Keratinocyte (primary cell): ENCODE results near the gene ZC3H12C. TPM values are rescaled to one million over a fixed set of nuclear protein-coding genes. Genes with fewer than 3 reads are reported as not detected.

Source experiments
- DNase-seq: peaks from one replicate; pipeline ENCODE4 v3.0.0-alpha.2; 2011; ENCODE audit warnings: low read depth, missing footprints, low spot score
- FAIRE-seq: peaks from 2 replicates; lab custom pipeline; 2011; peaks lifted over from hg19 to GRCh38; lab: Jason Lieb, UNC
- H2AFZ ChIP-seq: 2 replicates; pipeline ENCODE4 v1.6.0; 2012; ENCODE audit warnings: low read length, control low read depth, inconsistent platforms; ENCODE audit not compliant: control insufficient read depth
- H3K27ac ChIP-seq: 2 replicates; pipeline ENCODE4 v1.5.1; 2011; ENCODE audit warnings: low read length; ENCODE audit not compliant: control insufficient read depth, insufficient read depth
- H3K27me3 ChIP-seq: 3 replicates; pipeline ENCODE4 v1.6.0; 2011; ENCODE audit warnings: low read length; ENCODE audit not compliant: control insufficient read depth, insufficient read depth; ENCODE audit errors: extremely low read depth
- H3K36me3 ChIP-seq, 2 experiments: 2 replicates in 1 of 2; 3 replicates in 1 of 2; pipeline ENCODE4 v1.5.1; 2011; ENCODE audit warnings: low read length in 2 of 2, mild to moderate bottlenecking in 1 of 2; ENCODE audit not compliant: control insufficient read depth in 2 of 2, insufficient read depth in 2 of 2; ENCODE audit errors: extremely low read depth in 1 of 2
- H3K4me1 ChIP-seq: 3 replicates; pipeline ENCODE4 v1.5.1; 2011; ENCODE audit warnings: low read length; ENCODE audit not compliant: control insufficient read depth, insufficient read depth; ENCODE audit errors: extremely low read depth
- H3K4me2 ChIP-seq: 3 replicates; pipeline ENCODE4 v1.6.0; 2011; ENCODE audit warnings: low read depth, low read length; ENCODE audit not compliant: control insufficient read depth, insufficient read depth; ENCODE audit errors: extremely low read depth
- H3K4me3 ChIP-seq, 3 experiments: fragments of 200-600 bp in 1 of 3; sonication (generic) in 1 of 3; 2 replicates in 2 of 3; 3 replicates in 1 of 3; pipeline ENCODE4 v1.5.1; 2011 to 2016; ENCODE audit warnings: low read length in 3 of 3, mild to moderate bottlenecking in 3 of 3, control low read depth in 2 of 3, inconsistent platforms in 1 of 3, low read depth in 1 of 3, mixed read lengths in 1 of 3, mixed run types in 1 of 3, moderate library complexity in 1 of 3; ENCODE audit not compliant: control insufficient read depth in 2 of 3, insufficient read depth in 2 of 3; ENCODE audit errors: extremely low read depth in 1 of 3
- H3K79me2 ChIP-seq: 2 replicates; pipeline ENCODE4 v1.6.0; 2012; ENCODE audit warnings: low read length; ENCODE audit not compliant: control insufficient read depth, insufficient read depth
- H3K9ac ChIP-seq: 3 replicates; pipeline ENCODE4 v1.6.0; 2011; ENCODE audit warnings: low read length; ENCODE audit not compliant: control insufficient read depth, insufficient read depth; ENCODE audit errors: extremely low read depth
- H3K9me1 ChIP-seq: 3 replicates; pipeline ENCODE4 v1.6.0; 2011; ENCODE audit warnings: low read length; ENCODE audit not compliant: control insufficient read depth, insufficient read depth; ENCODE audit errors: extremely low read depth
- H3K9me3 ChIP-seq: 2 replicates; pipeline ENCODE4 v1.5.1; 2012; ENCODE audit warnings: low read depth, low read length; ENCODE audit not compliant: control insufficient read depth
- H4K20me1 ChIP-seq: 3 replicates; pipeline ENCODE4 v1.6.0; 2011; ENCODE audit warnings: low read length; ENCODE audit not compliant: control insufficient read depth, insufficient read depth; ENCODE audit errors: extremely low read depth
- EZH2 ChIP-seq: IDR thresholded peaks from one replicate; pipeline ENCODE4 v1.6.1; 2012; ENCODE audit warnings: inconsistent platforms, mild to moderate bottlenecking, low read length, moderate library complexity
- dilution Hi-C: fragments of 300-500 bp; cut with MboI; formaldehyde crosslinking; loops from one replicate; pipeline ENCODE4 v1.7.0; 2020; ENCODE audit warnings: low sequenced_read_pairs; ENCODE audit not compliant: extremely low pct_ligation_motif_present
- polyA plus RNA-seq, 5 experiments: library from polyadenylated mRNA; depleted of rRNA in 3 of 5; stranded (reverse) in 3 of 5; stranded (forward) in 1 of 5; unstranded in 1 of 5; fragments of >200 nt; gene quantifications; 1 replicate in 1 of 5; 2 replicates in 3 of 5; 3 replicates in 1 of 5; pipeline versions ENCODE4 v1.2.1 to v1.2.3, GENCODE V29; 2011 to 2012; ENCODE audit warnings: missing spikeins in 2 of 5, low read depth in 1 of 5, low replicate concordance in 1 of 5
- TF ChIP-seq, protein P1 (sequence below), 3 experiments: IDR thresholded peaks in 1 of 3; conservative IDR thresholded peaks in 1 of 3; optimal IDR thresholded peaks in 1 of 3; 2 replicates in 2 of 3; 3 replicates in 1 of 3; pipeline versions ENCODE3 to v1.5.1; 2011; ENCODE audit warnings: low read length in 3 of 3, mild to moderate bottlenecking in 3 of 3, moderate library complexity in 2 of 3, control low read depth in 1 of 3, inconsistent platforms in 1 of 3; ENCODE audit not compliant: insufficient read depth in 2 of 3; ENCODE audit errors: extremely low read depth in 1 of 3

Gene ZC3H12C
- polyA plus RNA-seq, 1 donor (not counting 4 experiments of a cell fraction or from before 2014, with no cell fraction given), result 13.9 TPM

DNA sequence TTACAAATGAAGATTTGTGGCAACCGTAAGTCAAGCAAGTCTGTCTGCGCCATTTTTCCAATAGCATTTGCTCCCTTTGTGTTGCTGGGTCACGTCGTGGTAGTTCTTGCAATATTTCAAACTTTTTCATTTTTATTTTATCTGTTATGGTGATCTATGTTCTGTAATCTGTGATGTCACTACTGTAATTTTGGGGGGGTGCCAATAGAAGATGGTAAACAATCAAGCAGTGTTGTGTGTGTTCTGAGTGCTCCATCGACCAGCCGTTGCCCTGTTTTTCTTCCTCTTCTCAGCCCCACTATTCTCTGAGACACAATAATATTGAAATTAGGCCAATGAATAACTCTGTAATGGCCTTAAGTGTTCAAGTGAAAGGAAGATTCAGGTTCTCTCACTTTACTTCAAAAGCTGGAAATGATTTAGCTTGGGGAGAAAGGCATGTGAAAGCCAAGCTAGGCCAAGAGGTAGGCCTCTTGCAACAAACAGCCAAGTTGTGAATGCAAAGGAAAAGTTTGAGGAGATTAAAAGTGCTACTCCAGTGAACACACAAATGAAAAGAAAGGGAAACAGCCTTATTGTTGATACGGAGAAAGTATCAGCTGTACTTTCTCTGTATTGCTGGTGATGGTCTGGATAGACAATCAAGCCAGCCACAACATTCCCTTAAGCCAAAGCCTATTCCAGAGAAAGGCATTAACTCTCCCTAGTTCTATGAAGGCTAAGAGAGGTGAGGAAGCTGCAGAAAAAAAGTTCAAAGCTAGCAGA is 7.5 kb downstream of the ZC3H12C start:
- no peak for DNase-seq
- dilution Hi-C loops, result no loop called here
- TF ChIP-seq, protein P1, sequence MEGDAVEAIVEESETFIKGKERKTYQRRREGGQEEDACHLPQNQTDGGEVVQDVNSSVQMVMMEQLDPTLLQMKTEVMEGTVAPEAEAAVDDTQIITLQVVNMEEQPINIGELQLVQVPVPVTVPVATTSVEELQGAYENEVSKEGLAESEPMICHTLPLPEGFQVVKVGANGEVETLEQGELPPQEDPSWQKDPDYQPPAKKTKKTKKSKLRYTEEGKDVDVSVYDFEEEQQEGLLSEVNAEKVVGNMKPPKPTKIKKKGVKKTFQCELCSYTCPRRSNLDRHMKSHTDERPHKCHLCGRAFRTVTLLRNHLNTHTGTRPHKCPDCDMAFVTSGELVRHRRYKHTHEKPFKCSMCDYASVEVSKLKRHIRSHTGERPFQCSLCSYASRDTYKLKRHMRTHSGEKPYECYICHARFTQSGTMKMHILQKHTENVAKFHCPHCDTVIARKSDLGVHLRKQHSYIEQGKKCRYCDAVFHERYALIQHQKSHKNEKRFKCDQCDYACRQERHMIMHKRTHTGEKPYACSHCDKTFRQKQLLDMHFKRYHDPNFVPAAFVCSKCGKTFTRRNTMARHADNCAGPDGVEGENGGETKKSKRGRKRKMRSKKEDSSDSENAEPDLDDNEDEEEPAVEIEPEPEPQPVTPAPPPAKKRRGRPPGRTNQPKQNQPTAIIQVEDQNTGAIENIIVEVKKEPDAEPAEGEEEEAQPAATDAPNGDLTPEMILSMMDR (optimal IDR thresholded peaks at IDR 0.05 in 1 of 3, IDR thresholded peaks at IDR 0.05 in 1 of 3, conservative IDR thresholded peaks at IDR 0.05 in 1 of 3; ENCODE audit: extremely low read depth in 1 of 3, insufficient read depth in 2 of 3, low read length in 3 of 3), result no peak
- TF ChIP-seq EZH2, result no peak
- Histone ChIP-seq H4K20me1 (no peaks in the 10 kb centered on the region), H3K4me3 (no peak overlapping the region), H3K27me3 (no peaks in the 10 kb centered on the region), H3K79me2 (peaks cover 77% of the 10 kb centered on the region), H3K9ac (no peak overlapping the region), H2AFZ (no peak overlapping the region), H3K4me2 (no peak overlapping the region), H3K4me1 (peaks cover 15% of the 10 kb centered on the region), H3K27ac (no peak overlapping the region), H3K9me3 (no peaks in the 10 kb centered on the region), H3K36me3 (peaks cover 0 to 3% of the 10 kb centered on the region in 2 experiments), H3K9me1 (no peaks in the 10 kb centered on the region)
- no peak for FAIRE-seq

DNA sequence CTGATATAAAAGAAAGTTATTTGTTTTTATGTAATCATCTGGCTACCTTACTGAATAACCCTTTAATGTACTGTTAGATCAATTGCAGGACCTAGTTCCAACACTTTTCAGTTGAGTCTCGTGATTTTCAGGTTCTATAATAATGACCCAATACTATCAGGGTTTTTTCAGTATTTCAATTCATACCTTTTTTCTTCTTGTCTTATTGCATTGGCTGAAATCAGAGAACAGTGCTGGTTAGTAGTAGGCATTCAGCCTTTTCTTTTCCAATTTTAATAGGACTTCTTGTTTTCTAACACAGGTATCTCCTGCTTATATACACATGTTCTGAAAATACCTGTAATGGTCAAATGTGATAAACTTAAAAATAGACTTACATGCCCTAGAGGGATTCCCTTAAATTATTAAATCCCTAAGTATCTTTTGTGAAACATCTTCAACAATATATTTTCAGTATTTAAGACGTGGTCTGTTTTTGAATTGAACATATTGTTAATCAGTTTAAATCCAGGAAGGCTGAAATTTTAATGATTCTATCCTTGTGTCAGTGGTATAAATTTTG is 13.6 kb downstream of the ZC3H12C start:
- no peak overlapping the region for H3K4me3 ChIP-seq
- no peak for FAIRE-seq
- H2AFZ ChIP-seq, result no peak overlapping the region
- no peaks in the 10 kb centered on the region for H3K4me1 ChIP-seq
- DNase-seq, result no peak
- H3K36me3 ChIP-seq, result peaks cover 0 to 6% of the 10 kb centered on the region in 2 experiments
- no peak for TF ChIP-seq EZH2
- TF ChIP-seq, protein P1 (optimal IDR thresholded peaks at IDR 0.05 in 1 of 3, IDR thresholded peaks at IDR 0.05 in 1 of 3, conservative IDR thresholded peaks at IDR 0.05 in 1 of 3; ENCODE audit: extremely low read depth in 1 of 3, insufficient read depth in 2 of 3, low read length in 3 of 3), result no peak
- H3K79me2 ChIP-seq, result peaks cover 67% of the 10 kb centered on the region
- no peaks in the 10 kb centered on the region for H3K9me3 ChIP-seq
- H3K4me2 ChIP-seq, result no peak overlapping the region
- no peaks in the 10 kb centered on the region for H4K20me1 ChIP-seq
- no peak overlapping the region for H3K9ac ChIP-seq
- dilution Hi-C loops, result no loop called here
- no peaks in the 10 kb centered on the region for H3K27me3 ChIP-seq
- H3K9me1 ChIP-seq, result no peaks in the 10 kb centered on the region
- H3K27ac ChIP-seq, result no peak overlapping the region
